Hepatocyte (in vitro differentiated cells): ENCODE results near the gene CCDC27.

Experiments used
- EZH2 ChIP-seq: fragments of 200-600 bp; sonication (generic); IDR thresholded peaks from 2 replicates; pipeline ENCODE4 v1.6.1; 2016; ENCODE audit warnings: antibody characterized with exemption, mild to moderate bottlenecking, borderline replicate concordance
- EZH2phosphoT487 ChIP-seq: fragments of 200-600 bp; sonication (generic); IDR thresholded peaks from one replicate; pipeline ENCODE4 v1.6.1; 2018; ENCODE audit warnings: antibody characterized with exemption, mild to moderate bottlenecking, low read depth, moderate library complexity; ENCODE audit not compliant: unreplicated experiment, severe bottlenecking
- TF ChIP-seq, protein P1 (sequence below): fragments of 200-600 bp; sonication (generic); IDR thresholded peaks from 2 replicates; pipeline ENCODE4 v1.5.1; 2016; ENCODE audit warnings: antibody characterized with exemption, mild to moderate bottlenecking; ENCODE audit not compliant: poor library complexity

DNA sequence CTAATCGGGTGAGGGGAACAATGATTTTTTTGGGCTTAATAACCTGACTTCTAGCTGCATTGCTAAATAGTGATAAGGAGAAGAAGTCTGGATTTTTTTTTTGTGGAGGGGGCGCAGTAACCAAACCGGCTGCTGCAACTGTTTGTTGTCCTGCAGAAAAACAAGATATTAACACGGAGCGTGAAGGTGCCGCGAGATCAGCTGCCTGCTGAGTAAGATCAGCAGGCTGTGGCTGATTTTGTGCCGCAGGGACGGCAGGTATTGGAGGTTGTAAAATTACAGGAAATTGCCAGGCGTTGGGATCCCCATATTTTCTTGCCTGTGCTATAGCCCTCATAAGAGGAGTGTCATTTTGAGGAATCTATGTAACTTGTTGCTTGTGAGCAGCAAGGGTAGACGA is 52.8 kb downstream of the CCDC27 start:
- TF ChIP-seq, protein P1, sequence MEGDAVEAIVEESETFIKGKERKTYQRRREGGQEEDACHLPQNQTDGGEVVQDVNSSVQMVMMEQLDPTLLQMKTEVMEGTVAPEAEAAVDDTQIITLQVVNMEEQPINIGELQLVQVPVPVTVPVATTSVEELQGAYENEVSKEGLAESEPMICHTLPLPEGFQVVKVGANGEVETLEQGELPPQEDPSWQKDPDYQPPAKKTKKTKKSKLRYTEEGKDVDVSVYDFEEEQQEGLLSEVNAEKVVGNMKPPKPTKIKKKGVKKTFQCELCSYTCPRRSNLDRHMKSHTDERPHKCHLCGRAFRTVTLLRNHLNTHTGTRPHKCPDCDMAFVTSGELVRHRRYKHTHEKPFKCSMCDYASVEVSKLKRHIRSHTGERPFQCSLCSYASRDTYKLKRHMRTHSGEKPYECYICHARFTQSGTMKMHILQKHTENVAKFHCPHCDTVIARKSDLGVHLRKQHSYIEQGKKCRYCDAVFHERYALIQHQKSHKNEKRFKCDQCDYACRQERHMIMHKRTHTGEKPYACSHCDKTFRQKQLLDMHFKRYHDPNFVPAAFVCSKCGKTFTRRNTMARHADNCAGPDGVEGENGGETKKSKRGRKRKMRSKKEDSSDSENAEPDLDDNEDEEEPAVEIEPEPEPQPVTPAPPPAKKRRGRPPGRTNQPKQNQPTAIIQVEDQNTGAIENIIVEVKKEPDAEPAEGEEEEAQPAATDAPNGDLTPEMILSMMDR: no peak
- TF ChIP-seq EZH2: no peak
- no peak for TF ChIP-seq EZH2phosphoT487
